DMS 273 (cell line): ENCODE measurements around the gene LSS.
"Not testable (repeated sequence)": the region's sequence is repeated elsewhere in the genome, so short reads cannot be mapped to it uniquely, and the experiment has no call there.

Source experiments
- DNase-seq: peaks from one replicate; lab custom pipeline; 2025; ENCODE audit not compliant: unreplicated experiment; lab: John Stamatoyannopoulos, UW

LSS gene

GRCh38 chr21:46246345-46246744, 17.8 kb upstream of the LSS start:
- no peak for DNase-seq

GRCh38 chr21:46245213-46245915, 16.8 kb upstream of the LSS start:
- DNase-seq = no peak

GRCh38 chr21:46244602-46245001, 16.0 kb upstream of the LSS start:
- DNase-seq = no peak

- no peak for DNase-seq
Observed at GRCh38 chr21:46243960-46244361, 15.4 kb upstream of the LSS start.

GRCh38 chr21:46243325-46243724, 14.8 kb upstream of the LSS start:
- DNase-seq = no peak

GRCh38 chr21:46241577-46241976, 13.0 kb upstream of the LSS start:
- DNase-seq = not testable (repeated sequence)

- DNase-seq = no peak
Observed at GRCh38 chr21:46239817-46240325, 11.3 kb upstream of the LSS start.

- DNase-seq = no peak
Observed at GRCh38 chr21:46237474-46237873, 8.9 kb upstream of the LSS start.

GRCh38 chr21:46234436-46234950, 5.9 kb upstream of the LSS start:
- DNase-seq = no peak

GRCh38 chr21:46229923-46230260, 1.3 kb upstream of the LSS start:
- DNase-seq = no peak

- peak; percentile 82 for DNase-seq
Observed at GRCh38 chr21:46229133-46229922, 754 bp upstream of the LSS start.

- DNase-seq = peak; percentile 37
Observed at GRCh38 chr21:46227811-46228344, 696 bp downstream of the LSS start.

GRCh38 chr21:46226920-46227599, 1.5 kb downstream of the LSS start:
- DNase-seq = peak; percentile 46

- no peak for DNase-seq
Observed at GRCh38 chr21:46226146-46226545, 2.4 kb downstream of the LSS start.

- DNase-seq = not testable (repeated sequence)
Observed at GRCh38 chr21:46223661-46224060, 4.9 kb downstream of the LSS start.

GRCh38 chr21:46223217-46223616, 5.4 kb downstream of the LSS start:
- no peak for DNase-seq

- DNase-seq = no peak
Observed at GRCh38 chr21:46222436-46223116, 6.0 kb downstream of the LSS start.

GRCh38 chr21:46221664-46222435, 6.7 kb downstream of the LSS start:
- DNase-seq = peak; percentile 24

GRCh38 chr21:46220847-46221246, 7.7 kb downstream of the LSS start:
- DNase-seq = no peak

GRCh38 chr21:46220275-46220810, 8.2 kb downstream of the LSS start:
- DNase-seq = no peak
